ENCODE data around the gene PEAK1.
"Not testable (repeated sequence)": the region's sequence is repeated elsewhere in the genome, so short reads cannot be mapped to it uniquely, and the experiment has no call there.

PEAK1 gene

DNA sequence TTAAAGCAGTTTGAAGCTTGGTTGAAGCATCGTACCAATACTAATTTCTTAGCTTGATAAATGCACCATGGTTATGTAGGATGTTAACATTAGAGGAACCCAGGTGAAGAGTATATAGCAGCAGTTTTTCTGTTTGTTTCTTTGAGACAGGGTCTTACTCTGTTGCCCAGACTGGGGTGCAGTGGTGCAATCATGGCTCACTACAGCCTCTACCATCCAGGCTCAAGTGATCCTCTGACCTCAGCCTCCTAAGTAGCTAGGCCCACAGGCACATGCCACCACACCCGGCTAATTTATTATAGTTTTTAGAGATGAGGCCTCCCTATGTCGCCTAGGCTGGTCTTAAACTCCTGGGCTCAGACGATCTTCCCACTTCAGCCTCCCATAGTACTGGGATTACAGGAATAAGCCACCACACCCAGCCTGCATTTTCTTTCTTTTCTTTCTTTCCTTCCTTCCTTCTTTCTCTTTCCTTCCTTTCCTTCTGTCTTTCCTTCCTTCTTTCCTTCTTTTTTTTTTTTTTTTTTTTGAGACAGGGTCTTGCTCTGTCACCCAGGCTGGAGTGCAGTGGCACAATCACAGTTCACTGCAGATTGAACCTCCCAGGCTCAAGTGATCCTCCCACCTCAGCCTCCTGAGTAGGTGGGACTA, 6.1 kb downstream of the PEAK1 start:
- TF ChIP-seq, protein P1, sequence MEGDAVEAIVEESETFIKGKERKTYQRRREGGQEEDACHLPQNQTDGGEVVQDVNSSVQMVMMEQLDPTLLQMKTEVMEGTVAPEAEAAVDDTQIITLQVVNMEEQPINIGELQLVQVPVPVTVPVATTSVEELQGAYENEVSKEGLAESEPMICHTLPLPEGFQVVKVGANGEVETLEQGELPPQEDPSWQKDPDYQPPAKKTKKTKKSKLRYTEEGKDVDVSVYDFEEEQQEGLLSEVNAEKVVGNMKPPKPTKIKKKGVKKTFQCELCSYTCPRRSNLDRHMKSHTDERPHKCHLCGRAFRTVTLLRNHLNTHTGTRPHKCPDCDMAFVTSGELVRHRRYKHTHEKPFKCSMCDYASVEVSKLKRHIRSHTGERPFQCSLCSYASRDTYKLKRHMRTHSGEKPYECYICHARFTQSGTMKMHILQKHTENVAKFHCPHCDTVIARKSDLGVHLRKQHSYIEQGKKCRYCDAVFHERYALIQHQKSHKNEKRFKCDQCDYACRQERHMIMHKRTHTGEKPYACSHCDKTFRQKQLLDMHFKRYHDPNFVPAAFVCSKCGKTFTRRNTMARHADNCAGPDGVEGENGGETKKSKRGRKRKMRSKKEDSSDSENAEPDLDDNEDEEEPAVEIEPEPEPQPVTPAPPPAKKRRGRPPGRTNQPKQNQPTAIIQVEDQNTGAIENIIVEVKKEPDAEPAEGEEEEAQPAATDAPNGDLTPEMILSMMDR (IDR thresholded peaks at IDR 0.05; ENCODE audit: control insufficient read depth, extremely low read depth, insufficient read depth) = no peak
- H3K4me3 ChIP-seq (ENCODE audit: low read depth, low read length) = no peak overlapping the region
- DNase-seq (ENCODE audit: low read depth) = no peak

DNA sequence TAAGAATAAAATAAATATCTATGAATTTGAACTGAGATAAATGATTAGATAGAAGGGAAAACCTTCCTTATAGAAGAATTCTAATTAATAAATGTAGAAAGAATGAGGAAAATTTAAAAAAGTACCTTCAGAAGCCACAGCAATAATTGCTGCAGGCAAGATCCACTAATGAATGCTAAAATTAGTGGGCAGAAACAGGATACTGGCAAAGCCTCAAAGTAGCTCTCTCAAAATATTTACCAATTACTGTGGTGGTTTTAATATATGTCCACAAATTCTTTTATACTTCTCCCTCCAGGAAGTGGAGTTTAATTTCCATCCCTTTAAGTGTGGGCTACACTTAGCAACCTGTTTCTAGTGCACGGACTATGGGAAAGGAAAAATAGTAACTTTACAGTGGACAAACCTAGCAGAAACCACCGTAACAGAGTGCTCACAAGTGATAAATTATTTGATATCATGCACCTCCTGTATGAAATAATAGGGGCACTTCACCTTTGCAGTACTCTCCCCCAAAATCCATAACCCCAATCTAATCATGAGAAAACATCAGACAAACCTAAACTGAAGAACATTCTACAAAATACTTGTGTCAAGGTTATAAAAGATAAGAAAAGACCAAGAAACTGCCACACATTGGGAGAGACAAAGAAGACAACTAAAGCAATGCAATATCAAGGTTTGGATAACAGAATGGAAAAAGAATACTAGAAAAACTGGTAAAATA, 6.8 kb downstream of the PEAK1 start:
- DNase-seq (ENCODE audit: low read depth) = no peak
- H3K4me3 ChIP-seq (ENCODE audit: low read depth, low read length) = no peak overlapping the region

DNA sequence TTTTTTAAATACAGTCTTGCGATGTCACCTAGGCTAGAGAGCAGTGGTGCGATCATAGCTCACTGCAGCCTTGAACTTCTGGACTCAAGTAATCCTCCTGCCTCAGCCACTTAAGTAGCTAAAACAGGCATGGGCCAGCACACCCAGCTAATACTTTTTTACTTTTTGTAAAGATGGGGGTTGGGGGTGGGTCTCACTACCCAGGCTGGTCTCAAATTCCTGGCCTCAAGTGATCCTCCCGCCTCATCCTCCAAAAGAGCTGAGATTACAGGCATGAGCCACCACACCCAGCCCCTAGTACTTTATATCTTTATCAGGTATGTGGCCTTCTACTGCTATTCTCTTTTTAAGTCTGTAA, 8.3 kb downstream of the PEAK1 start:
- H3K4me3 ChIP-seq (ENCODE audit: low read depth, low read length) = no peak overlapping the region
- TF ChIP-seq, protein P1 (IDR thresholded peaks at IDR 0.05; ENCODE audit: control insufficient read depth, extremely low read depth, insufficient read depth) = no peak
- no peak for DNase-seq (ENCODE audit: low read depth)

More for the DNA sequence above, 6.8 kb downstream of the PEAK1 start:
- TF ChIP-seq, protein P1 (IDR thresholded peaks at IDR 0.05; ENCODE audit: control insufficient read depth, extremely low read depth, insufficient read depth) = no peak

DNA sequence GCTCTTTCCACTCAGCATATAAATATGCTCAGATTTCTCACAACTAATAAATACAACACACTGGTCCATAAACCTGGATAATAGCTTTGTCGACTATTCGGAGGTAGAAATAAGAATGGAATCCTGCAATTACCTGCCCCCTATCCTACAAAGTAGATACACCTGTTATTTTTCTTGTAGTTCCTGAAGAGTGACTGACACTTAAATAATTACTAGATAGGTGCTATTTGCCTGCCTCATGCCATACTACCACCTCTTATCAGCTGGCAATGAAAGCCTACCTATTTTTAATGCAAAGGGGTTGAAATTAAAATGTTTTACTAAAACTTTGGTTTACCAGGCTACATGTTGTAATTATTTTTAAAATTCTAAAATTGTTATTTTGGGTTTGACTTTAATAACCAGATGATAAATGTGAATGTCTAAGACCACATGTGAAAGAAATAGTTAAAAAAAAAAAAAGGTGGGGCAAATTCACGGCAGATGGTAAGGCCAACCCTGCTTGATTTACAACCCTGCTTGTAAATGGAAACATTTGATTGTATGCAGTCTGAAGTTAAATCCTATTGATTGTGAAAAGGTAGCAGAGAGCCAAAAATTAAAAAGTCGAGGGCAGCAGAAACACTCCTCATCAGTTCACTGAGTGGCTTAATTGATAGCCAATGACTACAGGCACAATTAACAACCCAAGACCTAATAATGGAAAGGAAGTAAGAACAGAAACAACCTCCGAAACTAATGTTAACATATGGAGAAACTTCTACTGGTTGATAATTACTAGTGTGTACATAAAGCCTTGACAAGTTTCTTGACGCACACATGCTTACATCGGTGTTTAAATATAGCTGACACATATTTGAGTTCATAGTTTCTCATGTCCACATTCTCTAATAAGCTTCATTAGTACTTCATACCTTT, 8.9 kb downstream of the PEAK1 start:
- no peak overlapping the region for H3K4me3 ChIP-seq (ENCODE audit: low read depth, low read length)
- DNase-seq (ENCODE audit: low read depth) = no peak
- TF ChIP-seq, protein P1 (IDR thresholded peaks at IDR 0.05; ENCODE audit: control insufficient read depth, extremely low read depth, insufficient read depth) = no peak

DNA sequence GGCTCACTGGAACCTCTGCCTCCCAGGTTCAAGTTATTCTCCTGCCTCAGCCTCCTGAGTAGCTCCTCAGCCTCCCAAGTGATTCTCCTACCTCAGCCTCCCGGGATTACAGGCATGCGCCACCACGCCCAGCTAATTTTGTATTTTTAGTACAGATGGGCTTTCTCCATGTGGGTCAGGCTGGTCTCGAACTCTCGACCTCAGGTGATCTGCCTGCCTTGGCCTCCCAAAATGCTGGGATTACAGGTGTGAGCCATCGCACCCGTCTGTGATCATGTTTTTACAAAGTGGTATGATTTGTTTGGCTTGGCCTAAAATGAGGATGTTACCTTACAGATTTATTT, 9.8 kb downstream of the PEAK1 start:
- DNase-seq (ENCODE audit: low read depth); H3K4me3 ChIP-seq (ENCODE audit: low read depth, low read length): not testable (repeated sequence)

DNA sequence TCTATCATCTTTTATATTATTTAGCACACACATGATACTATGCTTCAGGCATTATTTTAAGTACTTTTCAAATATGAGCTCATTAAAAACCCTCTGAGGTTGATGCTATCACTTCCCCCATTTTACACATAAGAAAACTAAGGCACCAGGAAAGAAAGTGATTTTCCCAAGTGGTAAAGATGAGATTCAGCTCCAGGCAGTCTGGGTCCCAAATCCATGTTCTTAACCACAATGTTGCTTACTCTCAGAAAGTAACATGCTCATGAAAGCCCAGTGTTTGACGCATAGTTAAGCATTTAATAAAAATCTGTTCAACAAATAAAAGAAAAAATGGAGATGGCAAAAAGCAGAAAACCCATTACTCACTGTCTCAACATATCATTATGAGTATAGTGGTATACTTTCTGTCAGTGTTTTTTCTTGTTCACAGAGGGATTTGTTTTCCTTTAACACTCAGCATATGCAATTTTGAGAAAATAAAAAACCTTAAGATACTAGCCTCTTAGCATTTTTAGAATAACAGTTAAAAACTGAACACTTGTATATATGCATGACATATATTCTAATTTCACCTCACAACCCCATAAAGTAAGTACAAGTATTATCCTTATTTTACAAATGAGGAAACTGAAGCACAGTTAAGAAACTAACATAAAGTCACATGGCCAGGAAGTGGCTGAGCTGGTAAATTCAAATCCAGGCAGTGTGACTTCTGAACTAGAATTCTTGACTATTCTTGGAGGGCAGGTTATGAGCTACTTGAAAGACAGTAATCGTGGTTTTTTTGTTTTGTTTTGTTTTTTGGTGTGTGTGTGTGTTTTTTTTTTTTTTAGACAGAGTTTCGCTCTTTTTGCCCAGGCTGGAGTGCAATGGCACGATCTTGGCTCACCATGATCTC, 10.4 kb downstream of the PEAK1 start:
- TF ChIP-seq, protein P1 (IDR thresholded peaks at IDR 0.05; ENCODE audit: control insufficient read depth, extremely low read depth, insufficient read depth) = no peak
- H3K4me3 ChIP-seq (ENCODE audit: low read depth, low read length) = no peak overlapping the region
- DNase-seq (ENCODE audit: low read depth) = no peak
